Ascending aorta (tissue), 2 donors: ENCODE data around the gene MTF2. TPM values are rescaled to one million over a fixed set of nuclear protein-coding genes. Genes with fewer than 3 reads are reported as not detected.

ENCODE experiments used
- DNase-seq, 2 donors: peaks; one replicate each; pipeline ENCODE4 v3.0.0-alpha.2; 2019; ENCODE audit warnings: low spot score in 2 of 2
- H3K27ac ChIP-seq, 2 donors: fragments of 200-600 bp; sonication (generic); one replicate each; pipeline ENCODE4 v1.5.1; 2016 to 2017; ENCODE audit warnings: mild to moderate bottlenecking in 1 of 2
- H3K27me3 ChIP-seq: fragments of 200-600 bp; sonication (generic); one replicate; pipeline ENCODE4 v1.5.1; 2017
- H3K36me3 ChIP-seq, 2 donors: fragments of 200-600 bp; sonication (generic); one replicate each; pipeline ENCODE4 v1.5.1; 2016
- H3K4me1 ChIP-seq, 2 donors: fragments of 200-600 bp; sonication (generic); one replicate each; pipeline ENCODE4 v1.5.1; 2016 to 2017; ENCODE audit warnings: mild to moderate bottlenecking in 1 of 2
- H3K4me3 ChIP-seq, 2 donors: fragments of 200-600 bp; sonication (generic); one replicate each; pipeline ENCODE4 v1.5.1; 2016 to 2017; ENCODE audit warnings: mild to moderate bottlenecking in 1 of 2
- H3K9me3 ChIP-seq, 2 donors: fragments of 200-600 bp; sonication (generic); one replicate each; pipeline ENCODE4 v1.5.1; 2016
- CTCF ChIP-seq, 3 experiments: fragments of 200-600 bp in 2 of 3; fragments of 450-650 bp in 1 of 3; sonication (generic) in 2 of 3; IDR thresholded peaks; one replicate each; pipeline ENCODE4 v1.5.1; 2016 to 2019; ENCODE audit warnings: antibody characterized with exemption in 3 of 3, mild to moderate bottlenecking in 1 of 3, moderate library complexity in 1 of 3
- intact Hi-C: fragments of 100-400 bp; cut with DNase I; formaldehyde crosslinking; loops from one replicate; pipeline ENCODE4 v1.15.1; 2023
- total RNA-seq: library from RNA; depleted of rRNA; stranded (reverse); fragments of >200 nt; gene quantifications from one replicate; pipeline ENCODE4 v1.1.0, GENCODE V29; 2016

MTF2 gene
- total RNA-seq, 1 donor from 2014 or later, result 2.3 TPM

DNA sequence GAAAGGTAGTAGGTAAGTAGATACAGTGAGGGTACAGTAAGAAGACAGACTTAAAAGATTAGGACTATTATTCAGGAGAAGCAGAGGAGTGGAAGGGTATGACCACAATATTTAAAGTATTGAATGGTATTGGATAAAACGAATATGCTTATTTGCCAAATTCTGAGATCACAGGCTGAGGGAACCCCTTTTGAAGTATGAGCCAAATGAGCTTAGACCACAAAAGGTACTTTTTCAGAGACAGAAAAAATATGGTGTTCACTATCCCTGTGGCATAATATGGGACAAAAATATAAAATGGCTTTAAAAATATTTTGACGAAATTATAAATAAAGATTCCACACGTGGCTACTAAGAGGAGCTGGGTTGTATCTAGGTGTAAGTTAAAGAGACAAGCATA is 880 bp upstream of the MTF2 start:
- no peak for TF ChIP-seq CTCF (IDR thresholded peaks at IDR 0.05)
- Histone ChIP-seq H3K4me3 (peak overlapping the region; percentile 78 to 89), H3K27ac (no peak overlapping the region), H3K27me3 (no peaks in the 10 kb centered on the region), H3K36me3 (no peaks in the 10 kb centered on the region), H3K4me1 (peaks cover 0 to 16% of the 10 kb centered on the region in 2 donors), H3K9me3 (no peaks in the 10 kb centered on the region)
- no peak for DNase-seq
- intact Hi-C loops, result loop anchor here (2.0 kb wide), 1 partner anchor 117 kb away; the partner anchor contains the start of gene DIPK1A

- Histone ChIP-seq H3K4me1 (peaks cover 0 to 16% of the 10 kb centered on the region in 2 donors), H3K4me3 (peak overlapping the region; percentile 78 to 89), H3K36me3 (no peaks in the 10 kb centered on the region), H3K9me3 (no peaks in the 10 kb centered on the region), H3K27ac (peak overlapping the region; percentile 23 to 56), H3K27me3 (no peaks in the 10 kb centered on the region)
- no peak for TF ChIP-seq CTCF (IDR thresholded peaks at IDR 0.05)
- no peak for DNase-seq
- intact Hi-C loops, result loop anchor here (2.0 kb wide), 1 partner anchor 118 kb away; the partner anchor contains the start of gene DIPK1A
Measured at GRCh38 chr1:93078638-93078985, 471 bp upstream of the MTF2 start.

GRCh38 chr1:93079685-93080141 is 630 bp downstream of the MTF2 start:
- Histone ChIP-seq H3K4me3 (peak overlapping the region; percentile 78 to 89), H3K36me3 (no peaks in the 10 kb centered on the region), H3K27me3 (no peaks in the 10 kb centered on the region), H3K9me3 (no peaks in the 10 kb centered on the region), H3K4me1 (peaks cover 0 to 16% of the 10 kb centered on the region in 2 donors), H3K27ac (peak overlapping the region; percentile 23 to 56)
- TF ChIP-seq CTCF (IDR thresholded peaks at IDR 0.05), result no peak
- DNase-seq, result no peak
- intact Hi-C loops, result loop anchor here (1.0 to 2.0 kb wide), 3 partner anchors 101 to 266 kb away; partner anchors contain the start of genes CCDC18, DIPK1A, DR1 and TMED5

DNA sequence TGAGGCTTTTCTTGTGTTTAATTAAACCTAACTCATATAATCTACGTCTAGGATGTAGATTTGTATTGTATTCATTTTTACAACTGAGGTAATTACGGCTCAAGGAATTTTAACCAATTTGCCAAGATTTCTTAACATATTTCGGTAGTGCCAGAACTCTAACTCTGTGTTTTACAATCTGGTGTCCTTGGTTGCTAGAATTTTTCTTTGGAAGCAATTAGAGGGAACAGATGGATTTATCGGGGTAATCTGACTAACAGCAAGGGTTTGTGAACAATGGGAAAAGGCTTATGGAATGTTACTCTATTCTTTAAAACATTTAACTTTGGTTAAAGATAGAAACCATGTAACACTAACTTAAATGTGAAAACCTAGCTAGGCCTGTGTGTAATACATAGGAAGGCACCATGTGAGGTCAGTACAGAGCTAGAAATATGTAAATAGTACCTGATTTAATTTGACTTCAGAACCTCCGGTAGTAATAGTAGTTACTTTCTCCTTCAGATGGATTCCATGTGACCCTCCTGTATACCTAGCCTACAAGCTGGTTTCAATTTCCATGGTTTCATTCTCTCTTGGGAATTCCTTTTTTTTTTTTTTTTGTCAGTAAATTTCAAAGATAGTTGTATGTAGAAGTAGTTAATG is 1.2 kb downstream of the MTF2 start:
- no peaks in the 10 kb centered on the region for H3K36me3 ChIP-seq
- H3K9me3 ChIP-seq, result no peaks in the 10 kb centered on the region
- DNase-seq, result no peak
- H3K4me1 ChIP-seq, result peaks cover 0 to 16% of the 10 kb centered on the region in 2 donors
- no peaks in the 10 kb centered on the region for H3K27me3 ChIP-seq
- peak overlapping the region; percentile 23 to 56 for H3K27ac ChIP-seq
- intact Hi-C loops, result no loop called here
- peak in 2 of 3 experiments; percentile 6 to 42 for TF ChIP-seq CTCF (IDR thresholded peaks at IDR 0.05)
- peak overlapping the region; percentile 78 to 89 for H3K4me3 ChIP-seq

DNA sequence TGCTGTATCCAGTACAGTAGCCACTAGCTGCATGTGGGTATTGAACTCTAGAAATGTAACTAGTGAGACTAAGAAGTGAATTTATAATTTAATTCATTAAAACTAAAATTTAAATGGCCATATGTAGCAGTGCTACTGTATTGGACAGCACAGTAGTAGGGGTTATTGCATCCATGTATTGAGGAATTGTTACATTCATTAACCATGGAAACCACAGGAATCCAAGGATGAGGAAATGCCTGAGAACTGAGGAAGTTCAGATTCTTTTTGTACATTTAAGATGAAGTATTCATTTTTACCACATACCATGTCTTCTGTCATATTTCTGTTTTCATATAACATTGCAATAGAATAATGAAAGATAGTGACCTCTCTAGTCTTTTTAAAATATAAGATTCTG is 2.6 kb downstream of the MTF2 start:
- intact Hi-C loops, result no loop called here
- Histone ChIP-seq H3K9me3 (no peaks in the 10 kb centered on the region), H3K27me3 (no peaks in the 10 kb centered on the region), H3K4me1 (peaks cover 0 to 16% of the 10 kb centered on the region in 2 donors), H3K36me3 (peaks cover 0 to 3% of the 10 kb centered on the region in 2 donors), H3K4me3 (peak overlapping the region in 1 of 2 donors; percentile 15), H3K27ac (no peak overlapping the region)
- TF ChIP-seq CTCF (IDR thresholded peaks at IDR 0.05), result no peak
- DNase-seq, result no peak
